ENCODE results near the gene LRFN5. TPM values are rescaled to one million over a fixed set of nuclear protein-coding genes. Genes with fewer than 3 reads are reported as not detected.
"Not testable (repeated sequence)": the region's sequence is repeated elsewhere in the genome, so short reads cannot be mapped to it uniquely, and the experiment has no call there.

The LRFN5 gene
- total and polyA plus RNA-seq, 2 experiments from 2014 or later, result 0.54 TPM

DNA sequence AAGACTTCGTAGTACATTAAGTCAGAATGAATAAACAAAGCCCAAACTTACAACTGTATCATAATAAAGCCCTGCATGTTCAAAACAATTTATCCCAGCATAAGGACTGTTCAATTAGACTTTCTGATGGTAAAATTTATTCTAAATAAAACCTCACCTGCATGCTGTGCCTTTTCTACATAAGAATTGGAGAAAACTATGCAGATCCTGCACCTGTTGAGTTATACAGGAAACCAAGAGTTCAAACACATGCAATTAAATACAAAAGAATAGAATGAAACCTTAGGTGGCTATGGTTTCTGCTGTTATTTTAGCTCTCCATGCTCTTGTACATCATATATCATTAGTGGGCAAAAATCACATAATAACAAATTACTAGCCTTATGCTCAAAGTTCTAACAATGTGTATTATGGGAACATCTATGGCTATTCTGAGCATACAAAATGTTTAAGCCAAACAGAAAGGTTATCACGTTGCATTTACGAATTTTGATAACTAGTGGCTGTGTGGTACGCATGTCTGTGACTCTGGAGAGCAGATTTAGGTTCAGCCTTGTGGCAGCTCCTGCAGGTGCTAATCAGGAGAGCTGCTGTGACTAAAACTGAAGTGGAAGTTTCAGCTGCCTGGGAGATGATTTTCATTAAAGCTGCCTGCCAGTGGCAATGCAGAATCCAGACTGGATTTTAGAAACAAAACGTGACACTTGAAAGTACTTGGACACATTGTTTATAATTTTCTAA, 36.1 kb upstream of the LRFN5 start:
- Histone ChIP-seq H3K27ac (no peak overlapping the region), H4K20me1 (ENCODE audit: insufficient read depth) (no peaks in the 10 kb centered on the region), H3F3A (ENCODE audit: insufficient read depth) (no peaks in the 10 kb centered on the region), H3K4me3 (no peak overlapping the region), H3K36me3 (ENCODE audit: low read depth) (no peaks in the 10 kb centered on the region), H3K79me2 (ENCODE audit: insufficient read depth) (no peaks in the 10 kb centered on the region), H3K27me3 (replicated peaks; ENCODE audit: insufficient read depth) (no peaks in the 10 kb centered on the region), H3K9ac (no peak overlapping the region), H3K4me1 (ENCODE audit: insufficient read depth) (no peaks in the 10 kb centered on the region), H2AFZ (no peak overlapping the region), H3K9me2 (ENCODE audit: insufficient read depth) (no peaks in the 10 kb centered on the region), H3K4me2 (ENCODE audit: unreplicated experiment) (no peak overlapping the region), H3K9me3 (ENCODE audit: low read depth) (no peaks in the 10 kb centered on the region)
- in situ Hi-C loops (cut with MboI), result no loop called here
- TF ChIP-seq EZH2phosphoT487 (IDR thresholded peaks at IDR 0.05; ENCODE audit: insufficient read depth, low read depth) (no peak), EZH2 (IDR thresholded peaks at IDR 0.05; ENCODE audit: insufficient read depth, poor library complexity, severe bottlenecking) (no peak)
- DNase-seq, result no peak
- WGBS, 2 experiments (ENCODE audit: low coverage in 1 of 2, low lambda C conversion rate in 2 of 2, missing lambda C conversion rate in 2 of 2), result 23% methylated on average over 5 of the region's 5 CpGs

DNA sequence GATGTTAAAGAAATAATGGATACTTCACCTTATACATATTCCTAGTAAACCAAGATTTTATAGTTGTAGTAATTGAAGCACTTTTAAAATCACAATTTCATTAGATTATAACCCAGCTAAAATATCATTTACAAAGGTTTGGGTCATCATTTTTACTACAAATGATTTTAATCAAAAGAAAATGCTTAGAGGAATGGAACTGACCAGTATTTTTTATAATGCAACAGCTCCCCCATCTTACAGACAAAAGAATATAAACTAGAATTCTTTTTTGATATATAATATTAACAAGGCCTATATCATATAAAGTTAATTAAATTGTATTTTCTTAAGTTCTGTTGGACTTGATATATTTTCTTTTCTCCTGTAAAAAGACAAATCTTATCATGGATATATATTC, 20.4 kb upstream of the LRFN5 start:
- H3K4me1 ChIP-seq (ENCODE audit: insufficient read depth), result no peaks in the 10 kb centered on the region
- TF ChIP-seq EZH2 (IDR thresholded peaks at IDR 0.05; ENCODE audit: insufficient read depth, poor library complexity, severe bottlenecking) (no peak), EZH2phosphoT487 (IDR thresholded peaks at IDR 0.05; ENCODE audit: insufficient read depth, low read depth) (no peak)
- H3K9ac ChIP-seq, result no peak overlapping the region
- no peak overlapping the region for H3K4me3 ChIP-seq
- no peaks in the 10 kb centered on the region; the same call in 1 of the 2 replicates for H4K20me1 ChIP-seq (ENCODE audit: insufficient read depth)
- in situ Hi-C loops (cut with MboI), result no loop called here
- no peak overlapping the region for H3K27ac ChIP-seq
- H3K36me3 ChIP-seq (ENCODE audit: low read depth), result no peaks in the 10 kb centered on the region
- no peak overlapping the region for H2AFZ ChIP-seq
- no peak overlapping the region for H3K4me2 ChIP-seq (ENCODE audit: unreplicated experiment)
- H3K79me2 ChIP-seq (ENCODE audit: insufficient read depth), result no peaks in the 10 kb centered on the region
- no peaks in the 10 kb centered on the region for H3K9me2 ChIP-seq (ENCODE audit: insufficient read depth)
- no peaks in the 10 kb centered on the region for H3K9me3 ChIP-seq (ENCODE audit: low read depth)
- H3F3A ChIP-seq (ENCODE audit: insufficient read depth), result no peaks in the 10 kb centered on the region
- no peak for DNase-seq
- H3K27me3 ChIP-seq (replicated peaks; ENCODE audit: insufficient read depth), result no peaks in the 10 kb centered on the region

DNA sequence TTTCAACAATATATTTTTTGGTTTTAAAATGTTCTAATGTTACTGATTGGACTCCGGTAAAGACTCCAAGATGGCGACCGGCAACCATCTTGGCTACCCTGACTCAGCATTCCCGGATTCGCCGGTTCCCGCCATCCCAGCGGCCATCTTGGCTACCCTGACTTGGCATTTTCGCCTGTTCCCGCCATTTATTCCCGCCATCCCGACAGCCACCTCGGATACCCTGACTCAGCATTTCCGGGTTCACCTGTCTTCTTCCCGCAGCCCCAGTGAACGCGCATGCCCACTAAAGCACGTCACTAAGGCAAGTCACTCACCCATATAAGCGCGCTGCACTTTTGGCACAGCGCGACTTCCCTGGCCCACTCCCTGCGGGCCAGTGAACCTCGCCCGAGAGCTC, 9.0 kb upstream of the LRFN5 start:
- H3K36me3 ChIP-seq (ENCODE audit: low read depth), result no peaks in the 10 kb centered on the region
- no peak overlapping the region for H3K4me3 ChIP-seq
- no peaks in the 10 kb centered on the region for H3K9me3 ChIP-seq (ENCODE audit: low read depth)
- 94 to 96% methylated on average over 18 to 25 of the region's 25 CpGs for WGBS, 2 experiments (ENCODE audit: low coverage in 1 of 2, low lambda C conversion rate in 2 of 2, missing lambda C conversion rate in 2 of 2)
- H3K9ac ChIP-seq, result no peak overlapping the region
- no peaks in the 10 kb centered on the region for H4K20me1 ChIP-seq (ENCODE audit: insufficient read depth)
- no peak overlapping the region for H2AFZ ChIP-seq
- no peak for TF ChIP-seq EZH2phosphoT487 (IDR thresholded peaks at IDR 0.05; ENCODE audit: insufficient read depth, low read depth)
- TF ChIP-seq EZH2 (IDR thresholded peaks at IDR 0.05; ENCODE audit: insufficient read depth, poor library complexity, severe bottlenecking), result no peak
- H3K4me1 ChIP-seq (ENCODE audit: insufficient read depth), result peaks cover 8% of the 10 kb centered on the region
- H3K27me3 ChIP-seq (replicated peaks; ENCODE audit: insufficient read depth), result no peaks in the 10 kb centered on the region
- peaks cover 2% of the 10 kb centered on the region; the same call in 1 of the 2 replicates for H3F3A ChIP-seq (ENCODE audit: insufficient read depth)
- H3K27ac ChIP-seq, result no peak overlapping the region
- DNase-seq, result no peak
- no peak overlapping the region for H3K4me2 ChIP-seq (ENCODE audit: unreplicated experiment)
- H3K9me2 ChIP-seq (ENCODE audit: insufficient read depth), result no peaks in the 10 kb centered on the region
- in situ Hi-C loops (cut with MboI), result no loop called here
- no peaks in the 10 kb centered on the region for H3K79me2 ChIP-seq (ENCODE audit: insufficient read depth)

DNA sequence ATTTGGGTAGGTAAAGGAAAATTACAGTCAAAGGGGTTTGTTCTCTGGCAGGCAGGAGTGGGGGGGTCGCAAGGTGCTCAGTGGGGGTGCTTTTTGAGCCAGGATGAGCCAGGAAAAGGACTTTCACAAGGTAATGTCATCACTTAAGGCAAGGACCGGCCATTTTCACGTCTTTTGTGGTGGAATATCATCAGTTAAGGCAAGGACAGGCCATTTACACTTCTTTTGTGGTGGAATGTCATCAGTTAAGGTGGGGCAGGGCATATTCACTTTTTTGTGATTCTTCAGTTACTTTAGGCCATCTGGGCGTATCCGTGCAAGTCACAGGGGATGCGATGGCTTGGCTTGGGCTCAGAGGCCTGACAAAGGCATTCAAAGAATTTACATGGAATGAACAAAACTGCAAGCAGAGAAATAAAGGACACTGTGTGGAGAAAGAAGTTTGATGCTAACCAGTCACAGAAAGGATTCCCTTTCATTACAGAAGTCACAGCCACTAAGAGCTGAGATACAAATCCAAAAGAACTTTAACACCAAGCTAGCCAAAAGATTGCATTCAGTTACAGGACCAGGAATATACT, 6.8 kb upstream of the LRFN5 start:
- 70 to 72% methylated on average over 5 to 6 of the region's 6 CpGs for WGBS, 2 experiments (ENCODE audit: low coverage in 1 of 2, low lambda C conversion rate in 2 of 2, missing lambda C conversion rate in 2 of 2)
- H3K36me3 ChIP-seq (ENCODE audit: low read depth); DNase-seq; H3K9me2 ChIP-seq (ENCODE audit: insufficient read depth); H4K20me1 ChIP-seq (ENCODE audit: insufficient read depth); in situ Hi-C loops (cut with MboI); H3K27ac ChIP-seq; H3K79me2 ChIP-seq (ENCODE audit: insufficient read depth); H3K4me3 ChIP-seq; H3F3A ChIP-seq (ENCODE audit: insufficient read depth); H3K9me3 ChIP-seq (ENCODE audit: low read depth); H3K4me2 ChIP-seq (ENCODE audit: unreplicated experiment); H3K27me3 ChIP-seq (replicated peaks; ENCODE audit: insufficient read depth): not testable (repeated sequence)
- H3K4me1 ChIP-seq (ENCODE audit: insufficient read depth), result peaks cover 22% of the 10 kb centered on the region
- 0 out of 2 replicates have a peak overlapping the region, but pooled peaks have one; percentile 14 for H3K9ac ChIP-seq
- H2AFZ ChIP-seq, result peak overlapping the region; percentile 53
